ENCODE measurements around the gene LLGL2.

- TF ChIP-seq EP300 (IDR thresholded peaks at IDR 0.05; ENCODE audit: low read depth) = no peak
- peak; percentile 7 for TF ChIP-seq POLR2A (IDR thresholded peaks at IDR 0.05)
Observed at GRCh38 chr17:75517297-75517865, 8.1 kb upstream of the LLGL2 start.

All from transverse colon (tissue), 1 donor.